ENCODE results near the gene SLC6A18. TPM values are rescaled to one million over a fixed set of nuclear protein-coding genes. Genes with fewer than 3 reads are reported as not detected.
A peak's percentile ranks its signal among the peaks of the same experiment; 100 is the strongest.
"Not testable (repeated sequence)": the region's sequence is repeated elsewhere in the genome, so short reads cannot be mapped to it uniquely, and the experiment has no call there.

The SLC6A18 gene
- total RNA-seq, 3 donors from 2014 or later: 0.89 TPM; not detected in 2

DNA sequence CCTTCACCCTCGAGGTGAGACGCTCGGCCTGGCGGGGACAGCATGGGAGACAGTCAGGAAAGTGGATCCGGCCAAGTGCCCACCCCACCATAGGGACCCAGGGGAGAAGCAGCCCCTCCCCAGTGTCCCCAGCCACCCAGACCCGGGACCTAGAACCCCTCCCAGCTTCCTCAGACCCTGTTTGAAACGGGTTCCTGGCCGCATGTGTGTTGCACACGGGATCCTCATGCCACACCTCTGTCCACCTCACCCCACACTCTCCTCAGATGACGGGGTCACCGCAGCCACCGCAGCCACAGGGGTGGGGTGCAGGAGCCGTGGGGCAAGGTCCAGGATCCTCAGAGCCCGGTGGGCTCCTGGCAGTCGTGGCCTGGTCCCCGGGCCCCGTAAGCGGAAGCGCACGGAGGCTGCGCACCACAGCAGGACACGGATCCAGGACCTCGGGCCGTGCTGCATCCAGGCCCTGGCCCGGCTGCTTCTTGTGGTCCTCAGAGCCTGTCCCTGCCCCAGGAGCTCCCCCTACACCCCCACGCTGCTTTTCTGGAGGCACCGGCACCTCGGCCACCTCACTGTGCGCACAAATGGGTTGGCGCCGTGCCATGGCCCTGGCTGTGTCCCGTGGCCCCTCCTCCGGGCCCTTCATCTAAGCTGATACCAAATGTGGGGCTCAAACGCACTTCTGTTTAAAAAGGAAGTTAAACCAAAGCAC, 54.4 kb downstream of the SLC6A18 start:
- Histone ChIP-seq H3K4me3 (no peak overlapping the region), H3K9me3 (no peaks in the 10 kb centered on the region), H3K36me3 (ENCODE audit: low read depth) (no peaks in the 10 kb centered on the region), H3K4me1 (ENCODE audit: low read depth) (no peaks in the 10 kb centered on the region)
- no peak for ATAC-seq
- peak in 2 of 3 donors; percentile 6 to 43 for DNase-seq
- intact Hi-C loops (cut with DNase I, micrococcal nuclease): no loop called here
- TF ChIP-seq, protein P1, sequence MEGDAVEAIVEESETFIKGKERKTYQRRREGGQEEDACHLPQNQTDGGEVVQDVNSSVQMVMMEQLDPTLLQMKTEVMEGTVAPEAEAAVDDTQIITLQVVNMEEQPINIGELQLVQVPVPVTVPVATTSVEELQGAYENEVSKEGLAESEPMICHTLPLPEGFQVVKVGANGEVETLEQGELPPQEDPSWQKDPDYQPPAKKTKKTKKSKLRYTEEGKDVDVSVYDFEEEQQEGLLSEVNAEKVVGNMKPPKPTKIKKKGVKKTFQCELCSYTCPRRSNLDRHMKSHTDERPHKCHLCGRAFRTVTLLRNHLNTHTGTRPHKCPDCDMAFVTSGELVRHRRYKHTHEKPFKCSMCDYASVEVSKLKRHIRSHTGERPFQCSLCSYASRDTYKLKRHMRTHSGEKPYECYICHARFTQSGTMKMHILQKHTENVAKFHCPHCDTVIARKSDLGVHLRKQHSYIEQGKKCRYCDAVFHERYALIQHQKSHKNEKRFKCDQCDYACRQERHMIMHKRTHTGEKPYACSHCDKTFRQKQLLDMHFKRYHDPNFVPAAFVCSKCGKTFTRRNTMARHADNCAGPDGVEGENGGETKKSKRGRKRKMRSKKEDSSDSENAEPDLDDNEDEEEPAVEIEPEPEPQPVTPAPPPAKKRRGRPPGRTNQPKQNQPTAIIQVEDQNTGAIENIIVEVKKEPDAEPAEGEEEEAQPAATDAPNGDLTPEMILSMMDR (IDR thresholded peaks at IDR 0.05): no peak

DNA sequence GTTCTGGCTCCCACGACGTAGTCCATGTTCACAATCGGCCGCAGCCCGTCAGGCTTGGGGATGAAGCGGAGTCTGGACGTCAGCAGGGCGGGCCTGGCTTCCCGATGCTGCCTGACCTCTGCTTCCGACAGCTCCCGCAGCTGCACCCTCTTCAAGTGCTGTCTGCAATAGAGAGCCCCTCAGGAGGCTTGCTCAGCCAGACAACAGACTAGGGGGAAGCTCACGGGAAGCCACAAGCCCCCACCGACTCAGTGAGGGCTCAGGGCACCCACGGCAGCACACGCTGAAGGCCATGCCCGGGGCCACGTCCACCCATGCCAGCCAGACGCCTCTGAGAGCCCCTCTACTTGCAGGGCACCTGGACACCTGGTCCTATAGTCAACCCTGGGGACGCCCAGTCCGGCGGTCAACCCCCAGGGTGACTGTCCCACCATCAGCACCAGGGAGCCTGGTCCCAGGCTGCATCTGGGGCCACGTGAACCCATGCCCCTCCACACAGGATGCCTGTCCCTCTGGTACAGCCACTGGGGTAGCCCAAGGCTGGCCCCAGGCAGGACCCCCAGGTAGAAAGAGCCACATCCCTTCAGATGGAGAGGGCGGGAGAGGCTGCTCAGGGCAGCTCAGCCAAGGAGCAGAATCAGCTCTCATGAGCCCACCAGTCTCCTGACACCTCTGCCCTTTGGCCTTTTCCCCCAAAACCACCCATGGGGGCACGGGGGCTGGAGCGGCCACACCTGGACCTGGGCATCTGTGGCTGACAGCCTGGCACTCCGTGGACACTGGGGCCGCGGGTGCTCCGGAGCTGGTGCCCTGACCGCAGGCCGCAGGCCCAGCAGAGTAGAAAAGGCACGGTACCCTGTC, 55.2 kb downstream of the SLC6A18 start:
- intact Hi-C loops (cut with DNase I, micrococcal nuclease): no loop called here
- DNase-seq: peak in 2 of 3 donors; percentile 15 to 31

DNA sequence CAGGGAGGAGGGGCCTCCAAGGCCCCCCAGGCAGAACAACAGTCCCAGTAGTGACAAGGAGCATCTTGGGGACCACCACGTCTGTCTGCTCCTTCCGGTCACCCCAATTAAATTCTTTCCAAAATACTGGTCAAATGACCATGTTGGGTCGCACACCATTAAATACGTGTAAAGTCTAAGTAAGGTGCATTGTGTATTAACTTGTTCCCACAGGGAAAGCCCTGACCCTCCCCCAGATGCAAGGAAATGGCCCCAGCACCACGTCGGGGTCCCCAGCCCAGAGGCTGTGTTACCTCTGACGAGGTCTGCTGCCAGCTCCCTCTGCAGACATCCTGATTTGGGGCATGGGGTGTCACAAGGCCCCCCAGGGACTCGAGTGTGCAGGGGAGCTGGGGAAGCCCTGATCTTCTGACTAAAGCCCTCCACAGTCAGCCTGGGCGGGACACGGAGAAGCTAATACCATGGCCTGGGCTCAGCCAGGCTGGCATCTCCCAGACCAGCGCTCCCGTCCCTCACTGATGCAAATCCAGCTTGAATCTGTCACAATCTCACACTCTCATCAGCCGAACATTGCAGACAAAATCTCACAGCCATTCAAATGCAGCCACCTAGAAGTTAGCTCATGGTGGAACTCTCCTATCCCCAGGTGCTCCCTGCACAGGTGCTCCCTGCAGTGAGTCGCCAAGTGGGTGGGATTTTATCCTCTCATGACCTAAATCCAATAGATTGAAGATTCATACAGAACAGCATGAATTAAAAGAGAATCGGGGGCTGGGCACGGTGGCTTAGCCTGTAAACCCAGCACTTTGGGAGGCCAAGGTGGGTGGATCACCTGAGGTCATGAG, 56.1 kb downstream of the SLC6A18 start:
- ATAC-seq: no peak
- intact Hi-C loops (cut with DNase I, micrococcal nuclease): no loop called here
- peak in 2 of 3 donors; percentile 7 to 14 for DNase-seq
- TF ChIP-seq, protein P1 (IDR thresholded peaks at IDR 0.05): no peak
- H3K9me3 ChIP-seq: no peaks in the 10 kb centered on the region
- H3K4me1 ChIP-seq (ENCODE audit: low read depth): no peaks in the 10 kb centered on the region
- no peak overlapping the region for H3K4me3 ChIP-seq
- H3K36me3 ChIP-seq (ENCODE audit: low read depth): no peaks in the 10 kb centered on the region

More for the DNA sequence above, 55.2 kb downstream of the SLC6A18 start:
- ATAC-seq: no peak
- Histone ChIP-seq H3K36me3 (ENCODE audit: low read depth) (no peaks in the 10 kb centered on the region), H3K4me1 (ENCODE audit: low read depth) (no peaks in the 10 kb centered on the region), H3K4me3 (no peak overlapping the region), H3K9me3 (no peaks in the 10 kb centered on the region)
- TF ChIP-seq, protein P1 (IDR thresholded peaks at IDR 0.05): no peak

DNA sequence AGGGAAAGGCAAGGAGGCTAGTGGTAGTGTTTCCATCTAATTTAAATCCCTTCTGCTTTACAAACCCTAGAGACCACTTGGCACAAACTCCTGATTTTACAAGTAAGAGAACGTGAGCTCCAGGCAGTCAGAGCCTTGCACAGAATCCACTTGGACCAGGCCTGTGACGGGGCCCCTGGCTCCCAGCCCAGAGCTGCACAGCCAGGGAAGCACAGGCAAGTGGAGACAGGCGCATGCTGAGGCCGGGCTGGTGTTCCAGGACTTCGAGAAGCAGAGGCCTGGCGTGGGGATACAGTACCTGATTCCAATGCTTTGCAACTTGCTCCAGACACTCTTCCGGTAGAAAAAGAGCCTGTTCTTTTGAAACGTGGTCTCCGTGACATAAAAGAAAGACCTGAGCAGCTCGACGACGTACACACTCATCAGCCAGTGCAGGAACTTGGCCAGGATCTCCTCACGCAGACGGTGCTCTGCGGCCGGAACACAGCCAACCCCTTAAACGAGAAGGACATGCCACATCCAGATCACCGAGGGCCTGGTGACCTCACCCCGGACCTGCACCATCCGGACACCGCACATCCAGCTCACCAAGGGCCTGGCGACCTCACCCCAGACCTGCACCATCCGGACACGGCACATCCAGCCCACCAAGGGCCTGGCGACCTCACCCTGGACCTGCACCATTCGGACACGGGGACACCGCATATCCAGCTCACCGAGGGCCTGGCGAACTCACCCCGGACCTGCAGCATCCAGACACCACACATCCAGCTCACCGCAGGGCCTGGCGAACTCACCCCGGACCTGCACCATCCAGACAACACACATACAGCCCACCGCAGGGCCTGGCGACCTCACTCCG, 57.2 kb downstream of the SLC6A18 start:
- ATAC-seq: no peak
- Histone ChIP-seq H3K9me3 (no peaks in the 10 kb centered on the region), H3K4me3 (no peak overlapping the region), H3K36me3 (ENCODE audit: low read depth) (no peaks in the 10 kb centered on the region), H3K4me1 (ENCODE audit: low read depth) (no peaks in the 10 kb centered on the region)
- intact Hi-C loops (cut with DNase I, micrococcal nuclease): no loop called here
- TF ChIP-seq, protein P1 (IDR thresholded peaks at IDR 0.05): no peak
- DNase-seq: peak in 2 of 3 donors; percentile 9 to 13

DNA sequence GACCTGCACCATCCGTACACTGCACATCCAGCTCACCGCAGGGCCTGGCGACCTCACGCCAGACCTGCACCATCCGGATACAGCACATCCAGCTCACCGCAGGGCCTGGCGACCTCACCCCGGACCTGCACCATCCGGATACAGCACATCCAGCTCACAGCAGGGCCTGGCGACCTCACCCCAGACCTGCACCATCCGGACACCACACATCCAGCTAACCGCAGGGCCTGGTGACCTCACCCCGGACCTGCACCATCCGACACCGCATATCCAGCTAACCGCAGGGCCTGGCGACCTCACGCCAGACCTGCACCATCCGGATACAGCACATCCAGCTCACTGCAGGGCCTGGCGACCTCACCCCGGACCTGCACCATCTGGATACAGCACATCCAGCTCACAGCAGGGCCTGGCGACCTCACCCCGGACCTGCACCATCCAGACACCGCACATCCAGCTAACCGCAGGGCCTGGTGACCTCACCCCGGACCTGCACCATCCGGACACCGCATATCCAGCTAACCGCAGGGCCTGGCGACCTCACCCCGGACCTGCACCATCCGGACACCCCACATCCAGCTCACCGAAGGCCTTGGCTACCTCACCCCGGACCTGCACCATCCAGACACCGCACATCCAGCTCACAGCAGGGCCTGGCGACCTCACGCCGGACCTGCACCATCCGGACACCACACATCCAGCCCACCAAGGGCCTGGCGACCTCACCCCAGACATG, 58.0 kb downstream of the SLC6A18 start:
- H3K9me3 ChIP-seq; H3K36me3 ChIP-seq (ENCODE audit: low read depth); H3K4me1 ChIP-seq (ENCODE audit: low read depth); ATAC-seq; intact Hi-C loops (cut with DNase I, micrococcal nuclease); H3K4me3 ChIP-seq: not testable (repeated sequence)
- peak in 2 of 3 donors; percentile 12 to 24 for DNase-seq

DNA sequence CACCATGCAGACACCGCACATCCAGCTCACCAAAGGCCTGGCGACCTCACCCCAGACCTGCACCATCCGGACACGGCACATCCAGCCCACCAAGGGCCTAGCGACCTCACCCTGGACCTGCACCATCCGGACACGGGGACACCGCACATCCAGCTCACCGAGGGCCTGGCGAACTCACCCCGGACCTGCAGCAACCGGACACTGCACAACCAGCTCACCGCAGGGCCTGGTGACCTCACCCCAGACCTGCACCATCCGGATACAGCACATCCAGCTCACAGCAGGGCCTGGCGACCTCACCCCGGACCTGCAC, 58.5 kb downstream of the SLC6A18 start:
- DNase-seq: peak in 2 of 3 donors; percentile 11 to 12
- intact Hi-C loops (cut with DNase I, micrococcal nuclease); ATAC-seq; H3K4me3 ChIP-seq; H3K36me3 ChIP-seq (ENCODE audit: low read depth); H3K4me1 ChIP-seq (ENCODE audit: low read depth); H3K9me3 ChIP-seq: not testable (repeated sequence)

DNA sequence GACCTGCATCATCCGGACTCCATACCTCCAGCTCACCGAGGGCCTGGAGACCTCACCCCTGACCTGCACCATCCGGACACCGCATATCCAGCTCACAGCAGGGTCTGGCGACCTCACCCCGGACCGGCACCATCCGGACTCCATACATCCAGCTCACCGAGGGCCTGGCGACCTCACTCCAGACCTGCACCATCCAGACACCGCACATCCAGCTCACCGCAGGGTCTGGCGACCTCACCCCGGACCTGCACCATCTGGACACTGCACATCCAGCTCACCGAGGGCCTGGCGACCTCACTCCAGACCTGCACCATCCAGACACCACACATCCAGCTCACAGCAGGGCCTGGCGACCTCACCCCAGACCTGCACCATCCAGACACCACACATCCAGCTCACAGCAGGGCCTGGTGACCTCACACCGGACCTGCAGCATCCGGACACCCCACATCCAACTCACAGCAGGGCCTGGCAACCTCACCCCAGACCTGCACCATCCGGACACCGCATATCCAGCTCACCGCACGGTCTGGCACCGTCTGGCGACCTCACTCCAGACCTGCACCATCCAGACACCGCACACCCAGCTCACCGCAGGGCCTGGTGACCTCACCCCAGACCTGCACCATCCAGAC, 59.3 kb downstream of the SLC6A18 start:
- H3K9me3 ChIP-seq; H3K4me3 ChIP-seq; H3K4me1 ChIP-seq (ENCODE audit: low read depth); H3K36me3 ChIP-seq (ENCODE audit: low read depth); ATAC-seq; intact Hi-C loops (cut with DNase I, micrococcal nuclease): not testable (repeated sequence)
- peak in 1 of 3 donors; percentile 3 for DNase-seq

All from mucosa of descending colon (tissue), 3 donors.